HG02870 (cell line): ENCODE data around the gene MTMR6.
"Not testable (repeated sequence)": the region's sequence is repeated elsewhere in the genome, so short reads cannot be mapped to it uniquely, and the experiment has no call there.

Experiments used
- ATAC-seq: cut with Tn5 transposase; IDR thresholded peaks from one replicate; pipeline ENCODE4 v1.9.1; 2021; ENCODE audit warnings: mild to moderate bottlenecking, moderate library complexity; ENCODE audit not compliant: unreplicated experiment

MTMR6 gene

GRCh38 chr13:25286969-25287961 lies at the start of gene MTMR6:
TSS of gene MTMR6 (minus strand) at chr13:25287488. CDS start at chr13:25287247, 241 bp downstream.
- ATAC-seq, result peak; percentile 94

- no peak for ATAC-seq
Observed at GRCh38 chr13:25335856-25336255, 48.6 kb upstream of the MTMR6 start.

GRCh38 chr13:25330541-25330940 lies 43.3 kb upstream of the MTMR6 start:
- ATAC-seq, result no peak

GRCh38 chr13:25329706-25330105 lies 42.4 kb upstream of the MTMR6 start:
- no peak for ATAC-seq

- no peak for ATAC-seq
Observed at GRCh38 chr13:25324100-25324499, 36.8 kb upstream of the MTMR6 start.

- no peak for ATAC-seq
Observed at GRCh38 chr13:25319771-25320170, 32.5 kb upstream of the MTMR6 start.

GRCh38 chr13:25318946-25319345 lies 31.7 kb upstream of the MTMR6 start:
- ATAC-seq, result not testable (repeated sequence)

- no peak for ATAC-seq
Observed at GRCh38 chr13:25310891-25311290, 23.6 kb upstream of the MTMR6 start.

- ATAC-seq, result no peak
Observed at GRCh38 chr13:25306671-25307464, 19.6 kb upstream of the MTMR6 start.

GRCh38 chr13:25302121-25302520 lies 14.8 kb upstream of the MTMR6 start:
- ATAC-seq, result no peak

- peak; percentile 97 for ATAC-seq
Observed at GRCh38 chr13:25301347-25302113, 14.2 kb upstream of the MTMR6 start, which contains the start of gene NUP58. TSS of gene NUP58 (plus strand) at chr13:25301625. CDS start at chr13:25301774, 149 bp downstream.

GRCh38 chr13:25300861-25301346 lies 13.6 kb upstream of the MTMR6 start:
- no peak for ATAC-seq

- ATAC-seq, result no peak
Observed at GRCh38 chr13:25295701-25296100, 8.4 kb upstream of the MTMR6 start.

GRCh38 chr13:25295228-25295627 lies 7.9 kb upstream of the MTMR6 start:
- ATAC-seq, result no peak

GRCh38 chr13:25292301-25292700 lies 5.0 kb upstream of the MTMR6 start:
- no peak for ATAC-seq

- ATAC-seq, result no peak
Observed at GRCh38 chr13:25291691-25292090, 4.4 kb upstream of the MTMR6 start.

GRCh38 chr13:25288966-25289365 lies 1.7 kb upstream of the MTMR6 start:
- ATAC-seq, result no peak

GRCh38 chr13:25286308-25286968 lies 850 bp downstream of the MTMR6 start:
- peak; percentile 22 for ATAC-seq

- peak; percentile 30 for ATAC-seq
Observed at GRCh38 chr13:25281935-25282332, 5.4 kb downstream of the MTMR6 start.
